ENCODE results near the gene DHX58.

The DHX58 gene

GRCh38 chr17:42098730-42099399 is 13.6 kb downstream of the DHX58 start:
- TF ChIP-seq SPI1 (IDR thresholded peaks at IDR 0.05; ENCODE audit: borderline replicate concordance, low read depth) (no peak), CTCF (IDR thresholded peaks at IDR 0.05; ENCODE audit: insufficient read depth, low read length) (no peak), POLR2AphosphoS5 (IDR thresholded peaks at IDR 0.05; ENCODE audit: low read depth) (no peak), GABPA (IDR thresholded peaks at IDR 0.05; ENCODE audit: low read depth) (no peak)
- TF ChIP-seq, protein P1, sequence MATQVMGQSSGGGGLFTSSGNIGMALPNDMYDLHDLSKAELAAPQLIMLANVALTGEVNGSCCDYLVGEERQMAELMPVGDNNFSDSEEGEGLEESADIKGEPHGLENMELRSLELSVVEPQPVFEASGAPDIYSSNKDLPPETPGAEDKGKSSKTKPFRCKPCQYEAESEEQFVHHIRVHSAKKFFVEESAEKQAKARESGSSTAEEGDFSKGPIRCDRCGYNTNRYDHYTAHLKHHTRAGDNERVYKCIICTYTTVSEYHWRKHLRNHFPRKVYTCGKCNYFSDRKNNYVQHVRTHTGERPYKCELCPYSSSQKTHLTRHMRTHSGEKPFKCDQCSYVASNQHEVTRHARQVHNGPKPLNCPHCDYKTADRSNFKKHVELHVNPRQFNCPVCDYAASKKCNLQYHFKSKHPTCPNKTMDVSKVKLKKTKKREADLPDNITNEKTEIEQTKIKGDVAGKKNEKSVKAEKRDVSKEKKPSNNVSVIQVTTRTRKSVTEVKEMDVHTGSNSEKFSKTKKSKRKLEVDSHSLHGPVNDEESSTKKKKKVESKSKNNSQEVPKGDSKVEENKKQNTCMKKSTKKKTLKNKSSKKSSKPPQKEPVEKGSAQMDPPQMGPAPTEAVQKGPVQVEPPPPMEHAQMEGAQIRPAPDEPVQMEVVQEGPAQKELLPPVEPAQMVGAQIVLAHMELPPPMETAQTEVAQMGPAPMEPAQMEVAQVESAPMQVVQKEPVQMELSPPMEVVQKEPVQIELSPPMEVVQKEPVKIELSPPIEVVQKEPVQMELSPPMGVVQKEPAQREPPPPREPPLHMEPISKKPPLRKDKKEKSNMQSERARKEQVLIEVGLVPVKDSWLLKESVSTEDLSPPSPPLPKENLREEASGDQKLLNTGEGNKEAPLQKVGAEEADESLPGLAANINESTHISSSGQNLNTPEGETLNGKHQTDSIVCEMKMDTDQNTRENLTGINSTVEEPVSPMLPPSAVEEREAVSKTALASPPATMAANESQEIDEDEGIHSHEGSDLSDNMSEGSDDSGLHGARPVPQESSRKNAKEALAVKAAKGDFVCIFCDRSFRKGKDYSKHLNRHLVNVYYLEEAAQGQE (IDR thresholded peaks at IDR 0.05; ENCODE audit: insufficient replicate concordance, low read depth): no peak
- Histone ChIP-seq H3K27me3 (ENCODE audit: insufficient read depth, poor library complexity, severe bottlenecking) (peaks cover 4% of the 10 kb centered on the region), H3K4me3 (replicated peaks; ENCODE audit: insufficient read depth, low read length) (no peak overlapping the region), H3K27ac (replicated peaks) (no peak overlapping the region)
- no peak for DNase-seq (ENCODE audit: low read depth in 1 of 2, low spot score in 1 of 2)

- no peak for DNase-seq (ENCODE audit: low read depth in 1 of 2, low spot score in 1 of 2)
- TF ChIP-seq SPI1 (IDR thresholded peaks at IDR 0.05; ENCODE audit: borderline replicate concordance, low read depth): no peak
- no peak for TF ChIP-seq POLR2AphosphoS5 (IDR thresholded peaks at IDR 0.05; ENCODE audit: low read depth)
- TF ChIP-seq CTCF (IDR thresholded peaks at IDR 0.05; ENCODE audit: insufficient read depth, low read length): no peak
- TF ChIP-seq, protein P1 (IDR thresholded peaks at IDR 0.05; ENCODE audit: insufficient replicate concordance, low read depth): no peak
- TF ChIP-seq GABPA (IDR thresholded peaks at IDR 0.05; ENCODE audit: low read depth): no peak
- no peak within 1 kb of the TSS for H3K4me3 ChIP-seq (replicated peaks; ENCODE audit: insufficient read depth, low read length)
Observed at GRCh38 chr17:42097691-42098631, 14.6 kb downstream of the DHX58 start, which contains the start of gene ZNF385C. Gene ZNF385C, minus strand, starts transcription at chr17:42098473. Its CDS starts 35,417 bp downstream, at chr17:42063056.

GRCh38 chr17:42096360-42097111 is 16.0 kb downstream of the DHX58 start:
- Histone ChIP-seq H3K4me3 (replicated peaks; ENCODE audit: insufficient read depth, low read length) (no peak overlapping the region), H3K27me3 (ENCODE audit: insufficient read depth, poor library complexity, severe bottlenecking) (peaks cover 4% of the 10 kb centered on the region), H3K27ac (replicated peaks) (no peak overlapping the region)
- DNase-seq (ENCODE audit: low read depth in 1 of 2, low spot score in 1 of 2): no peak
- TF ChIP-seq, protein P1 (IDR thresholded peaks at IDR 0.05; ENCODE audit: insufficient replicate concordance, low read depth): no peak
- TF ChIP-seq GABPA (IDR thresholded peaks at IDR 0.05; ENCODE audit: low read depth) (no peak), CTCF (IDR thresholded peaks at IDR 0.05; ENCODE audit: insufficient read depth, low read length) (no peak), POLR2AphosphoS5 (IDR thresholded peaks at IDR 0.05; ENCODE audit: low read depth) (no peak), SPI1 (IDR thresholded peaks at IDR 0.05; ENCODE audit: borderline replicate concordance, low read depth) (no peak)

More at GRCh38 chr17:42097691-42098631, 14.6 kb downstream of the DHX58 start, which contains the start of gene ZNF385C:
- Histone ChIP-seq H3K27me3 (ENCODE audit: insufficient read depth, poor library complexity, severe bottlenecking) (peaks cover 4% of the 10 kb centered on the region), H3K27ac (replicated peaks) (no peak within 1 kb of the TSS)

Data from HL-60 (cell line).